HUES6 (cell line): ENCODE measurements around the gene TOLLIP.

Experiments used
- H3K27ac ChIP-seq: 2 replicates; pipeline ENCODE4 v1.7.0; 2013; ENCODE audit warnings: low read depth, mild to moderate bottlenecking, low read length, inconsistent platforms
- H3K27me3 ChIP-seq: 2 replicates; pipeline ENCODE4 v1.6.1; 2013; ENCODE audit warnings: low read length; ENCODE audit not compliant: control insufficient read depth, insufficient read depth
- H3K36me3 ChIP-seq: 2 replicates; pipeline ENCODE4 v1.6.1; 2013; ENCODE audit warnings: low read length; ENCODE audit not compliant: control insufficient read depth, insufficient read depth
- H3K4me1 ChIP-seq: 2 replicates; pipeline ENCODE4 v1.6.1; 2013; ENCODE audit warnings: low read length; ENCODE audit not compliant: control insufficient read depth, insufficient read depth
- H3K4me3 ChIP-seq: 2 replicates; pipeline ENCODE4 v1.5.1; 2013; ENCODE audit warnings: low read depth, low read length
- H3K9ac ChIP-seq: one replicate; pipeline ENCODE4 v1.6.1; 2013; ENCODE audit warnings: mild to moderate bottlenecking, low read length
- H3K9me3 ChIP-seq: 2 replicates; pipeline ENCODE4 v1.6.1; 2013; ENCODE audit warnings: low read depth, low read length; ENCODE audit not compliant: control insufficient read depth, insufficient read depth

The TOLLIP gene

GRCh38 chr11:1234054-1234720 lies 75.2 kb downstream of the TOLLIP start:
- H3K27me3 ChIP-seq = no peaks in the 10 kb centered on the region
- no peak overlapping the region for H3K9ac ChIP-seq
- H3K9me3 ChIP-seq = no peaks in the 10 kb centered on the region
- H3K36me3 ChIP-seq = no peaks in the 10 kb centered on the region
- no peak overlapping the region for H3K27ac ChIP-seq
- H3K4me1 ChIP-seq = no peaks in the 10 kb centered on the region
- H3K4me3 ChIP-seq = no peak overlapping the region

- Histone ChIP-seq H3K36me3 (no peaks in the 10 kb centered on the region), H3K9me3 (no peaks in the 10 kb centered on the region), H3K9ac (no peak overlapping the region), H3K27me3 (no peaks in the 10 kb centered on the region), H3K27ac (no peak overlapping the region), H3K4me1 (no peaks in the 10 kb centered on the region), H3K4me3 (no peak overlapping the region)
Observed at GRCh38 chr11:1233351-1234053, 75.9 kb downstream of the TOLLIP start.

GRCh38 chr11:1232883-1233321 lies 76.5 kb downstream of the TOLLIP start:
- H3K4me1 ChIP-seq = no peaks in the 10 kb centered on the region
- H3K4me3 ChIP-seq = no peak overlapping the region
- no peaks in the 10 kb centered on the region for H3K27me3 ChIP-seq
- H3K9ac ChIP-seq = no peak overlapping the region
- no peaks in the 10 kb centered on the region for H3K9me3 ChIP-seq
- no peak overlapping the region for H3K27ac ChIP-seq
- no peaks in the 10 kb centered on the region for H3K36me3 ChIP-seq

GRCh38 chr11:1232021-1232882 lies 77.2 kb downstream of the TOLLIP start:
- H3K4me3 ChIP-seq = no peak overlapping the region
- H3K27ac ChIP-seq = no peak overlapping the region
- no peaks in the 10 kb centered on the region for H3K36me3 ChIP-seq
- H3K9me3 ChIP-seq = no peaks in the 10 kb centered on the region
- no peaks in the 10 kb centered on the region for H3K27me3 ChIP-seq
- H3K9ac ChIP-seq = no peak overlapping the region
- no peaks in the 10 kb centered on the region for H3K4me1 ChIP-seq

GRCh38 chr11:1231396-1232020 lies 77.9 kb downstream of the TOLLIP start:
- Histone ChIP-seq H3K36me3 (no peaks in the 10 kb centered on the region), H3K4me3 (no peak overlapping the region), H3K9me3 (no peaks in the 10 kb centered on the region), H3K27ac (no peak overlapping the region), H3K9ac (no peak overlapping the region), H3K4me1 (no peaks in the 10 kb centered on the region), H3K27me3 (no peaks in the 10 kb centered on the region)

- Histone ChIP-seq H3K36me3 (no peaks in the 10 kb centered on the region), H3K4me3 (no peak overlapping the region), H3K9ac (no peak overlapping the region), H3K4me1 (no peaks in the 10 kb centered on the region), H3K9me3 (no peaks in the 10 kb centered on the region), H3K27ac (no peak overlapping the region), H3K27me3 (no peaks in the 10 kb centered on the region)
Observed at GRCh38 chr11:1230456-1231395, 78.7 kb downstream of the TOLLIP start.

GRCh38 chr11:1230121-1230455 lies 79.3 kb downstream of the TOLLIP start:
- Histone ChIP-seq H3K27me3 (no peaks in the 10 kb centered on the region), H3K36me3 (no peaks in the 10 kb centered on the region), H3K4me3 (no peak overlapping the region), H3K27ac (no peak overlapping the region), H3K9me3 (no peaks in the 10 kb centered on the region), H3K4me1 (peaks cover 1% of the 10 kb centered on the region; the same call in 1 of the 2 replicates), H3K9ac (no peak overlapping the region)

- Histone ChIP-seq H3K27ac (no peak overlapping the region), H3K9ac (no peak overlapping the region)
Observed at GRCh38 chr11:1229471-1230120, 79.8 kb downstream of the TOLLIP start.

GRCh38 chr11:1228921-1229451 lies 80.4 kb downstream of the TOLLIP start:
- H3K36me3 ChIP-seq = no peaks in the 10 kb centered on the region
- no peak overlapping the region for H3K4me3 ChIP-seq
- H3K4me1 ChIP-seq = peaks cover 10% of the 10 kb centered on the region
- H3K27ac ChIP-seq = no peak overlapping the region
- no peaks in the 10 kb centered on the region for H3K9me3 ChIP-seq
- H3K27me3 ChIP-seq = no peaks in the 10 kb centered on the region
- H3K9ac ChIP-seq = no peak overlapping the region

More at GRCh38 chr11:1229471-1230120, 79.8 kb downstream of the TOLLIP start:
- Histone ChIP-seq H3K4me1 (peaks cover 6% of the 10 kb centered on the region; the same call in 1 of the 2 replicates), H3K4me3 (no peak overlapping the region), H3K9me3 (no peaks in the 10 kb centered on the region), H3K36me3 (no peaks in the 10 kb centered on the region), H3K27me3 (no peaks in the 10 kb centered on the region)
